ENCODE measurements around the gene TUBGCP3.

The TUBGCP3 gene

DNA sequence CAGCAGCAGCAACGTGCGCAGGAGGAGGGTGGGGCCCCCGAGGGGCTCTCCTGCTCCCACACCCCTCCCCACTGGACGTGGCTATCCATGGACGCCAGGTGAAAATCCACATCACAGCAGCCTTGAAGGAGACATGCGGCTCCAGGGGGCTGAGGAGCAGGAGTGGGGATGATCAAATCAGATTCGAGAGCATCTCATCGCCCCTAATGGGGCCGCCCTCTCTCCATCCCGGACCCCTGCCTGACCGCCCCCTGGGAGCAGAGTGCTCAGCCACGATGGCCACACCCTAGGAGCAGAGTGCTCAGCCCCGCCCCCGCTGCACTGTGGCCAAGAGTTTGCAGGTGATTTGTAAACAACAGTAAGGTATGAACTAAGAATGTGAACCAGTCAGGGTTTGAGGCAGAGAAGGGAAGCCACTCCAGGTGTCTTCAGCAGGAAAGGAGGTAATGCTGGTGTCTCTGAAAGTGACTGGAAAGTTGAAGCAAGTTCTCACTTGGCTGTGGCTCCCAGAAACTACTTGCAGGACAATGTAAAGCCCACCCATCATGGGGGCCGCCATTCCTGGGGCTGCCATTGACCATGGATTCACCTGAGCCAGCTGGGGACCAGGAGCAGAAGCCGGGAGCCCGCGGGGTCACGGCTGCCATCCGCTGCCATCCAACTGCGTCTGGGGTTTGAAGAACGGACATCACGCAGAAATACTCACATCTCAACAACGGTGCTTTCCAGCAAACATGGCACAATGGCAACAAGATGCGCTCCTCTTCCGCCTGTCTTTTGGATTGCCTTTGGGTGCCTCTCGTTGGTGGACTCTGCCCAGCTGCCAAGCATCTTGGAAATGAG, 140.0 kb downstream of the TUBGCP3 start:
- Mint-ChIP-seq H3K9me3 (no peaks in the 10 kb centered on the region), H3K27ac (no peak overlapping the region), H3K4me3 (no peak overlapping the region), H3K27me3 (ENCODE audit: low read depth, poor library complexity) (peaks cover 45% of the 10 kb centered on the region), H3K36me3 (ENCODE audit: low read depth) (no peaks in the 10 kb centered on the region), H3K4me1 (peaks cover 18% of the 10 kb centered on the region)
- no peak for DNase-seq
- TF ChIP-seq, protein P1, sequence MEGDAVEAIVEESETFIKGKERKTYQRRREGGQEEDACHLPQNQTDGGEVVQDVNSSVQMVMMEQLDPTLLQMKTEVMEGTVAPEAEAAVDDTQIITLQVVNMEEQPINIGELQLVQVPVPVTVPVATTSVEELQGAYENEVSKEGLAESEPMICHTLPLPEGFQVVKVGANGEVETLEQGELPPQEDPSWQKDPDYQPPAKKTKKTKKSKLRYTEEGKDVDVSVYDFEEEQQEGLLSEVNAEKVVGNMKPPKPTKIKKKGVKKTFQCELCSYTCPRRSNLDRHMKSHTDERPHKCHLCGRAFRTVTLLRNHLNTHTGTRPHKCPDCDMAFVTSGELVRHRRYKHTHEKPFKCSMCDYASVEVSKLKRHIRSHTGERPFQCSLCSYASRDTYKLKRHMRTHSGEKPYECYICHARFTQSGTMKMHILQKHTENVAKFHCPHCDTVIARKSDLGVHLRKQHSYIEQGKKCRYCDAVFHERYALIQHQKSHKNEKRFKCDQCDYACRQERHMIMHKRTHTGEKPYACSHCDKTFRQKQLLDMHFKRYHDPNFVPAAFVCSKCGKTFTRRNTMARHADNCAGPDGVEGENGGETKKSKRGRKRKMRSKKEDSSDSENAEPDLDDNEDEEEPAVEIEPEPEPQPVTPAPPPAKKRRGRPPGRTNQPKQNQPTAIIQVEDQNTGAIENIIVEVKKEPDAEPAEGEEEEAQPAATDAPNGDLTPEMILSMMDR (IDR thresholded peaks at IDR 0.05) = no peak

GRCh38 chr13:112447306-112447705, 140.6 kb downstream of the TUBGCP3 start:
- no peaks in the 10 kb centered on the region for H3K36me3 Mint-ChIP-seq (ENCODE audit: low read depth)
- no peak overlapping the region for H3K4me3 Mint-ChIP-seq
- no peaks in the 10 kb centered on the region for H3K9me3 Mint-ChIP-seq
- TF ChIP-seq, protein P1 (IDR thresholded peaks at IDR 0.05) = no peak
- peaks cover 48% of the 10 kb centered on the region for H3K27me3 Mint-ChIP-seq (ENCODE audit: low read depth, poor library complexity)
- no peak overlapping the region for H3K27ac Mint-ChIP-seq
- H3K4me1 Mint-ChIP-seq = peaks cover 18% of the 10 kb centered on the region
- DNase-seq = no peak

- no peak overlapping the region for H3K4me3 Mint-ChIP-seq
- TF ChIP-seq, protein P1 (IDR thresholded peaks at IDR 0.05) = no peak
- H3K9me3 Mint-ChIP-seq = no peaks in the 10 kb centered on the region
- peaks cover 48% of the 10 kb centered on the region for H3K27me3 Mint-ChIP-seq (ENCODE audit: low read depth, poor library complexity)
- DNase-seq = no peak
- no peaks in the 10 kb centered on the region for H3K36me3 Mint-ChIP-seq (ENCODE audit: low read depth)
- H3K4me1 Mint-ChIP-seq = peaks cover 18% of the 10 kb centered on the region
- H3K27ac Mint-ChIP-seq = no peak overlapping the region
These were observed 141.1 kb downstream of the TUBGCP3 start for GRCh38 chr13:112446867-112447266.

DNA sequence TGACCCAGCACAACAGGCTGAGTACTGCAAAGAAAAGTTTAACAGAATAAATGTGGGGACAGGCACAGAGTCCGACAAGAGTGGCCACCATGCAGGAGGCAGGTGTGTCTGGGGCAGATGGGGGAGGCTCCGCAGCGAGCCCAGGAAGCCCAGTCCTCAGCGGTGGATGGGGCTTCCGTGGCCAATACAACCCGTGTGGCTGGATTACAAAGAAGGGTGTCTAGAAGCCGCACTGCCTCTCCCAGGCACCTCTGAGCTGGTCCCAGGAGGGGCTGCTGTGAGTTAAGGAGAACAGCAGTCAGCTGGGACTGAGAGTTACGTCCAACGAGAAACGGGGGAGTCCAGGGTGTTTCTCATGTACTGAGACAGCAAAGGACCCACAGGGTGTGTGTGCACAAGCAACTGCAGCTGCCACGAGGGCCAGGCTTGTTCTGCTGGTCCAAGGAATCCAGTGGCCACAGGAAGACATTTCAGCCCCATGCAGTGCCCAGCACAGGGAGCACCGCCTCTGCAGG, 141.5 kb downstream of the TUBGCP3 start:
- TF ChIP-seq, protein P1 (IDR thresholded peaks at IDR 0.05) = no peak
- H3K27ac Mint-ChIP-seq = no peak overlapping the region
- no peaks in the 10 kb centered on the region for H3K36me3 Mint-ChIP-seq (ENCODE audit: low read depth)
- no peak for DNase-seq
- H3K27me3 Mint-ChIP-seq (ENCODE audit: low read depth, poor library complexity) = peaks cover 48% of the 10 kb centered on the region
- peaks cover 18% of the 10 kb centered on the region for H3K4me1 Mint-ChIP-seq
- H3K9me3 Mint-ChIP-seq = no peaks in the 10 kb centered on the region
- H3K4me3 Mint-ChIP-seq = no peak overlapping the region

- no peak for DNase-seq
These were observed 142.3 kb downstream of the TUBGCP3 start for GRCh38 chr13:112445411-112446271.

More at GRCh38 chr13:112445411-112446271, 142.3 kb downstream of the TUBGCP3 start:
- Mint-ChIP-seq H3K36me3 (ENCODE audit: low read depth) (no peaks in the 10 kb centered on the region), H3K27ac (no peak overlapping the region), H3K9me3 (no peaks in the 10 kb centered on the region), H3K4me3 (no peak overlapping the region), H3K4me1 (peaks cover 11% of the 10 kb centered on the region), H3K27me3 (ENCODE audit: low read depth, poor library complexity) (peaks cover 46% of the 10 kb centered on the region)
- TF ChIP-seq, protein P1 (IDR thresholded peaks at IDR 0.05) = no peak
